ENCODE results near the gene ERN1.

Gene ERN1

DNA sequence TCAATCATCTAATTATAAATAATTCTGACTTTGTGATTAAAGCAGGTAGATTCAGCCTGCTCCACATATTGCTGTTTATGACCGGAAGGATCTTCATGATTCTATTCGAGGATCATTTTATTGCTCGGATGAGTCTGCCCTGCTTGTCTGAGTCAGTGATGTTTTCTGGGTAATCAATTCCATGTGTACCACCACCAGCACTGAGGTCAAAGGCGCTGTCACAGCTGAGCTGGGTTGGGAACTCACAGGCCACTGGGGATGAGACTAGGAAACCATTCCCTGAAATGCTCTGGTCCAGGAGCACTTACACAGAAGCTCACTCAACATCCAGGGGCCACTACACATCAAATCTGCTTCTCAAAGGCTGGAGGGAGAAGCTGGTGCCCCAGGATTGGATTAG is 30.4 kb upstream of the ERN1 start:
- Histone ChIP-seq H3K27me3 (no peaks in the 10 kb centered on the region), H3K4me1 (peaks cover 3% of the 10 kb centered on the region; the same call in 1 of the 2 replicates), H3K4me3 (ENCODE audit: low read depth, low read length) (no peak overlapping the region), H3K9me3 (no peaks in the 10 kb centered on the region), H3K36me3 (no peaks in the 10 kb centered on the region)
- DNase-seq = no peak
- TF ChIP-seq, protein P1, sequence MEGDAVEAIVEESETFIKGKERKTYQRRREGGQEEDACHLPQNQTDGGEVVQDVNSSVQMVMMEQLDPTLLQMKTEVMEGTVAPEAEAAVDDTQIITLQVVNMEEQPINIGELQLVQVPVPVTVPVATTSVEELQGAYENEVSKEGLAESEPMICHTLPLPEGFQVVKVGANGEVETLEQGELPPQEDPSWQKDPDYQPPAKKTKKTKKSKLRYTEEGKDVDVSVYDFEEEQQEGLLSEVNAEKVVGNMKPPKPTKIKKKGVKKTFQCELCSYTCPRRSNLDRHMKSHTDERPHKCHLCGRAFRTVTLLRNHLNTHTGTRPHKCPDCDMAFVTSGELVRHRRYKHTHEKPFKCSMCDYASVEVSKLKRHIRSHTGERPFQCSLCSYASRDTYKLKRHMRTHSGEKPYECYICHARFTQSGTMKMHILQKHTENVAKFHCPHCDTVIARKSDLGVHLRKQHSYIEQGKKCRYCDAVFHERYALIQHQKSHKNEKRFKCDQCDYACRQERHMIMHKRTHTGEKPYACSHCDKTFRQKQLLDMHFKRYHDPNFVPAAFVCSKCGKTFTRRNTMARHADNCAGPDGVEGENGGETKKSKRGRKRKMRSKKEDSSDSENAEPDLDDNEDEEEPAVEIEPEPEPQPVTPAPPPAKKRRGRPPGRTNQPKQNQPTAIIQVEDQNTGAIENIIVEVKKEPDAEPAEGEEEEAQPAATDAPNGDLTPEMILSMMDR (IDR thresholded peaks at IDR 0.05; ENCODE audit: low read depth, low read length) = no peak

- Histone ChIP-seq H3K27me3 (no peaks in the 10 kb centered on the region), H3K4me1 (peaks cover 3% of the 10 kb centered on the region; the same call in 1 of the 2 replicates), H3K4me3 (ENCODE audit: low read depth, low read length) (no peak overlapping the region), H3K36me3 (no peaks in the 10 kb centered on the region), H3K9me3 (no peaks in the 10 kb centered on the region)
- DNase-seq = no peak
- TF ChIP-seq, protein P1 (IDR thresholded peaks at IDR 0.05; ENCODE audit: low read depth, low read length) = no peak
Observed at GRCh38 chr17:64158831-64159590, 29.1 kb upstream of the ERN1 start.

- Histone ChIP-seq H3K4me1 (peaks cover 3% of the 10 kb centered on the region; the same call in 1 of the 2 replicates), H3K9me3 (no peaks in the 10 kb centered on the region), H3K36me3 (no peaks in the 10 kb centered on the region), H3K4me3 (ENCODE audit: low read depth, low read length) (no peak overlapping the region), H3K27me3 (no peaks in the 10 kb centered on the region)
- TF ChIP-seq, protein P1 (IDR thresholded peaks at IDR 0.05; ENCODE audit: low read depth, low read length) = no peak
- no peak for DNase-seq
Observed at GRCh38 chr17:64158406-64158805, 28.5 kb upstream of the ERN1 start.

DNA sequence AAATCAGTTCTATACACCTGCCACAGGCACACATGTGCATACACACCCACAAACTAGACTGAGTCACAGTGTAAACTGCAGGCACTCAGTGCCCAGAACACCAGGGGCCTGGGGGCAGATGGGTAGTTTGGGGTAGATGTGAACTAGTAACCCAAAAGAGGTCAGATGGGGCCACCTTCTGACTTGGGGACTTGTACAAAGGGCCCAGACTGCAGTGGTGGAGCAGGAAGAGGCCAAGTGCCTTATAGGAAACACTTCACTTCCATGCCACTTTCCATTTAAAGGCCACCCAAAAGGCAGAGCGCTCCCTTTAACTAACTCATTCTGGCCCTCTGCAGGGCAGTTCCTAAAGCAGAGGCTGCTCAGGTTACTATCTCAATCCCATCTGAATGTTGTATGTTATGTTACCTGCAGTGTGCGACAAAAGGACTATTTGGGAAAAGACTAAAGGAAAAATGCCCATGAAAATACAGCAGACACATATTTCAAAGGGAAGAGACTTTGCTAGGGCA is 27.8 kb upstream of the ERN1 start:
- peaks cover 9% of the 10 kb centered on the region for H3K4me1 ChIP-seq
- H3K27me3 ChIP-seq = no peaks in the 10 kb centered on the region
- H3K36me3 ChIP-seq = 0 out of 2 replicates have a peak, but pooled peaks cover 4% of the 10 kb centered on the region
- TF ChIP-seq, protein P1 (IDR thresholded peaks at IDR 0.05; ENCODE audit: low read depth, low read length) = no peak
- H3K4me3 ChIP-seq (ENCODE audit: low read depth, low read length) = no peak overlapping the region
- no peaks in the 10 kb centered on the region for H3K9me3 ChIP-seq
- DNase-seq = no peak

GRCh38 chr17:64156670-64157069 is 26.7 kb upstream of the ERN1 start:
- DNase-seq = no peak
- Histone ChIP-seq H3K9me3 (no peaks in the 10 kb centered on the region), H3K36me3 (0 out of 2 replicates have a peak, but pooled peaks cover 7% of the 10 kb centered on the region), H3K27me3 (no peaks in the 10 kb centered on the region), H3K4me1 (peaks cover 19% of the 10 kb centered on the region), H3K4me3 (ENCODE audit: low read depth, low read length) (no peak overlapping the region)
- TF ChIP-seq, protein P1 (IDR thresholded peaks at IDR 0.05; ENCODE audit: low read depth, low read length) = no peak

All from BE2C (cell line).